Measurements from ENCODE around the gene HES7. TPM values are rescaled to one million over a fixed set of nuclear protein-coding genes. Genes with fewer than 3 reads are reported as not detected.
A peak's percentile ranks its signal among the peaks of the same experiment; 100 is the strongest.

The HES7 gene
- polyA plus RNA-seq, 1 of the 3 experiments (the other 2 are of a cell fraction), result 1.2 TPM

DNA sequence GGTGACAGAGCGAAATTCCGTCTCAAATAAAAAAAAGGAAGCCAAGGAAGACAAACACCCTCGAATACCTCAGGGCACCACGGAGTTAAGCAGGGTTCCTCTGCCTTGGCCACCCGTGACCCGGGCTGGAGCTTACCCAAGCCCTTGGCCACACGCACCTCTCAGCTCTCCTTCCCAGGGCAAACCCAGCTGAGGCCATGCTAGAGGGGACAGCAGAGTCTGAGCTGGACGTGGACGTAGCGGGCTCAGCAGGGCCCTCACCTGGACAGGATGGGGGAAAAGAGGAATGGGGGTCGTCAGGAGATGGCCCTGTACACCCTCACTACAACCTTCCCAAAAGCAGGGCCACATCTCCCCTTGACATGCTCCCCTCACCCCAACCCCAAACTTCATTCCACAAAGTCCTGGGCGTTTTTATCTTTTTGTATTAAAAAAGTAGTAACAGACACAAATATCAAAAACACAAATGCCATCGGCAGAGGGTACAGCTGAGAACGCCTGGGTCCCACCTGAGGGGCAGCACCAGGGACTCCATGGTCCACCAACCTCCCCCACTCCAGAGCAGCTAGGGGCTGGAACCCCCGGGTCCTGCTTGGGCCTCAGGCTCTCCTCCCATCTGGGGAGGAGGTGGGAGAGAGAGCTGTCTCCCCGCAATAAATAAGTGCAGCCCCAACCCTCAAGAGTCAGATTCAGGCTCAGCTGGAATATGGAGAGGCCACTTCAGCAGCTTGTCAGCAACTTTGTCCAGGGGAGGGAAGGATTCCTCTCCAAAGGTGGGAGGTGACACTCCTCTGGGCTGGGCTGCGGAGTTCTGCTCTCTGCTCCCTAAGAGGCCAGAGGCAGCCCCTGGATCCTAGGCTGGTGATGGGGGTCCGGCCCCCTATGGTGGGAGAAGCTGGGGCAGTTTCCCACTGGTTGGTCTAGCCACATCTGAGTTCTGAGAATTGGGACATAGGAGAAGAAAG, 16.4 kb upstream of the HES7 start:
- peaks cover 0 to 5% of the 10 kb centered on the region in 2 experiments; a peak in 1 of 4 replicates for H3K4me1 ChIP-seq (ENCODE audit: control insufficient read depth in 1 of 2, insufficient read depth in 2 of 2, low read depth in 1 of 2, low read length in 1 of 2)
- H3K27me3 ChIP-seq (ENCODE audit: insufficient read depth), result no peaks in the 10 kb centered on the region
- no peak overlapping the region for H3K4me3 ChIP-seq (ENCODE audit: low read depth in 2 of 2, low read length in 1 of 2)
- 90% methylated on average over 14 of the region's 18 CpGs for WGBS (ENCODE audit: low lambda C conversion rate)
- H3K79me2 ChIP-seq (ENCODE audit: insufficient read depth), result no peaks in the 10 kb centered on the region
- H3F3A ChIP-seq (replicated peaks; ENCODE audit: insufficient read depth), result peaks cover 27% of the 10 kb centered on the region
- no peak overlapping the region for H2AFZ ChIP-seq (ENCODE audit: low read depth)
- TF ChIP-seq TEAD4 (IDR thresholded peaks at IDR 0.05; ENCODE audit: borderline replicate concordance, insufficient read depth), result no peak
- TF ChIP-seq MEF2A (IDR thresholded peaks at IDR 0.05; ENCODE audit: borderline replicate concordance, low read depth), result no peak
- TF ChIP-seq, protein P1, sequence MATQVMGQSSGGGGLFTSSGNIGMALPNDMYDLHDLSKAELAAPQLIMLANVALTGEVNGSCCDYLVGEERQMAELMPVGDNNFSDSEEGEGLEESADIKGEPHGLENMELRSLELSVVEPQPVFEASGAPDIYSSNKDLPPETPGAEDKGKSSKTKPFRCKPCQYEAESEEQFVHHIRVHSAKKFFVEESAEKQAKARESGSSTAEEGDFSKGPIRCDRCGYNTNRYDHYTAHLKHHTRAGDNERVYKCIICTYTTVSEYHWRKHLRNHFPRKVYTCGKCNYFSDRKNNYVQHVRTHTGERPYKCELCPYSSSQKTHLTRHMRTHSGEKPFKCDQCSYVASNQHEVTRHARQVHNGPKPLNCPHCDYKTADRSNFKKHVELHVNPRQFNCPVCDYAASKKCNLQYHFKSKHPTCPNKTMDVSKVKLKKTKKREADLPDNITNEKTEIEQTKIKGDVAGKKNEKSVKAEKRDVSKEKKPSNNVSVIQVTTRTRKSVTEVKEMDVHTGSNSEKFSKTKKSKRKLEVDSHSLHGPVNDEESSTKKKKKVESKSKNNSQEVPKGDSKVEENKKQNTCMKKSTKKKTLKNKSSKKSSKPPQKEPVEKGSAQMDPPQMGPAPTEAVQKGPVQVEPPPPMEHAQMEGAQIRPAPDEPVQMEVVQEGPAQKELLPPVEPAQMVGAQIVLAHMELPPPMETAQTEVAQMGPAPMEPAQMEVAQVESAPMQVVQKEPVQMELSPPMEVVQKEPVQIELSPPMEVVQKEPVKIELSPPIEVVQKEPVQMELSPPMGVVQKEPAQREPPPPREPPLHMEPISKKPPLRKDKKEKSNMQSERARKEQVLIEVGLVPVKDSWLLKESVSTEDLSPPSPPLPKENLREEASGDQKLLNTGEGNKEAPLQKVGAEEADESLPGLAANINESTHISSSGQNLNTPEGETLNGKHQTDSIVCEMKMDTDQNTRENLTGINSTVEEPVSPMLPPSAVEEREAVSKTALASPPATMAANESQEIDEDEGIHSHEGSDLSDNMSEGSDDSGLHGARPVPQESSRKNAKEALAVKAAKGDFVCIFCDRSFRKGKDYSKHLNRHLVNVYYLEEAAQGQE (IDR thresholded peaks at IDR 0.05; ENCODE audit: low read depth, low read length), result no peak
- TF ChIP-seq YY1 (IDR thresholded peaks at IDR 0.05; ENCODE audit: low read depth), result no peak
- TF ChIP-seq, protein P2, sequence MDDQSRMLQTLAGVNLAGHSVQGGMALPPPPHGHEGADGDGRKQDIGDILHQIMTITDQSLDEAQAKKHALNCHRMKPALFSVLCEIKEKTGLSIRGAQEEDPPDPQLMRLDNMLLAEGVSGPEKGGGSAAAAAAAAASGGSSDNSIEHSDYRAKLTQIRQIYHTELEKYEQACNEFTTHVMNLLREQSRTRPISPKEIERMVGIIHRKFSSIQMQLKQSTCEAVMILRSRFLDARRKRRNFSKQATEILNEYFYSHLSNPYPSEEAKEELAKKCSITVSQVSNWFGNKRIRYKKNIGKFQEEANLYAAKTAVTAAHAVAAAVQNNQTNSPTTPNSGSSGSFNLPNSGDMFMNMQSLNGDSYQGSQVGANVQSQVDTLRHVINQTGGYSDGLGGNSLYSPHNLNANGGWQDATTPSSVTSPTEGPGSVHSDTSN (IDR thresholded peaks at IDR 0.05), result no peak
- no peak for TF ChIP-seq JUND (IDR thresholded peaks at IDR 0.05)
- TF ChIP-seq TAF1 (IDR thresholded peaks at IDR 0.05; ENCODE audit: borderline replicate concordance, low read depth, low read length), result no peak
- TF ChIP-seq RFX5 (IDR thresholded peaks at IDR 0.05; ENCODE audit: low read length), result no peak
- TF ChIP-seq, protein P3, sequence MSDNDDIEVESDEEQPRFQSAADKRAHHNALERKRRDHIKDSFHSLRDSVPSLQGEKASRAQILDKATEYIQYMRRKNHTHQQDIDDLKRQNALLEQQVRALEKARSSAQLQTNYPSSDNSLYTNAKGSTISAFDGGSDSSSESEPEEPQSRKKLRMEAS (IDR thresholded peaks at IDR 0.05; ENCODE audit: low read depth), result no peak
- TF ChIP-seq, protein P4, sequence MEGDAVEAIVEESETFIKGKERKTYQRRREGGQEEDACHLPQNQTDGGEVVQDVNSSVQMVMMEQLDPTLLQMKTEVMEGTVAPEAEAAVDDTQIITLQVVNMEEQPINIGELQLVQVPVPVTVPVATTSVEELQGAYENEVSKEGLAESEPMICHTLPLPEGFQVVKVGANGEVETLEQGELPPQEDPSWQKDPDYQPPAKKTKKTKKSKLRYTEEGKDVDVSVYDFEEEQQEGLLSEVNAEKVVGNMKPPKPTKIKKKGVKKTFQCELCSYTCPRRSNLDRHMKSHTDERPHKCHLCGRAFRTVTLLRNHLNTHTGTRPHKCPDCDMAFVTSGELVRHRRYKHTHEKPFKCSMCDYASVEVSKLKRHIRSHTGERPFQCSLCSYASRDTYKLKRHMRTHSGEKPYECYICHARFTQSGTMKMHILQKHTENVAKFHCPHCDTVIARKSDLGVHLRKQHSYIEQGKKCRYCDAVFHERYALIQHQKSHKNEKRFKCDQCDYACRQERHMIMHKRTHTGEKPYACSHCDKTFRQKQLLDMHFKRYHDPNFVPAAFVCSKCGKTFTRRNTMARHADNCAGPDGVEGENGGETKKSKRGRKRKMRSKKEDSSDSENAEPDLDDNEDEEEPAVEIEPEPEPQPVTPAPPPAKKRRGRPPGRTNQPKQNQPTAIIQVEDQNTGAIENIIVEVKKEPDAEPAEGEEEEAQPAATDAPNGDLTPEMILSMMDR (IDR thresholded peaks at IDR 0.05), result no peak
- no peaks in the 10 kb centered on the region for H3K9me3 ChIP-seq
- H4K20me1 ChIP-seq (ENCODE audit: insufficient read depth), result peaks cover 8% of the 10 kb centered on the region; the same call in 1 of the 2 replicates
- peak overlapping the region in 1 of 2 experiments; percentile 77; a peak in 1 of 4 replicates for H3K27ac ChIP-seq (ENCODE audit: low read depth in 2 of 2, low read length in 1 of 2)
- H3K9me2 ChIP-seq, result no peaks in the 10 kb centered on the region
- DNase-seq, result peak; percentile 21
- no peak overlapping the region for H3K4me2 ChIP-seq
- ChIA-PET POLR2A (interaction anchor here (1.0 to 4.1 kb wide), 3 partner anchors 11 to 16 kb away, joined by 3 to 19 read pairs (median 6); partner anchors contain the start of gene PER1), CTCF (interaction anchor here (0.8 to 9.5 kb wide), 12 partner anchors 9 to 160 kb away, joined by 3 to 98 read pairs (median 6); partner anchors contain the start of genes ALOXE3, PER1 and VAMP2)
- H3K36me3 ChIP-seq (replicated peaks in 1 of 2; ENCODE audit: control insufficient read depth in 1 of 2, insufficient read depth in 2 of 2, low read length in 1 of 2), result peaks cover 11 to 35% of the 10 kb centered on the region in 2 experiments
- H3K9ac ChIP-seq, result no peak overlapping the region

Measured in SK-N-SH (cell line).